Fibroblast of mammary gland (primary cell): ENCODE results near the gene MFN2.

ENCODE experiments used
- DNase-seq: peaks from one replicate; pipeline ENCODE4 v3.0.0-alpha.2; 2010; ENCODE audit warnings: low read depth
- H3K4me3 ChIP-seq: 2 replicates; pipeline ENCODE4 v1.5.1; 2011; ENCODE audit warnings: low read depth, mild to moderate bottlenecking, low read length, moderate library complexity; ENCODE audit not compliant: control insufficient read depth
- TF ChIP-seq, protein P1 (sequence below): conservative IDR thresholded peaks from 2 replicates; pipeline ENCODE4 v1.5.1; 2011; ENCODE audit warnings: low read depth, low read length, inconsistent platforms; ENCODE audit not compliant: control insufficient read depth, insufficient read depth

Gene MFN2

DNA sequence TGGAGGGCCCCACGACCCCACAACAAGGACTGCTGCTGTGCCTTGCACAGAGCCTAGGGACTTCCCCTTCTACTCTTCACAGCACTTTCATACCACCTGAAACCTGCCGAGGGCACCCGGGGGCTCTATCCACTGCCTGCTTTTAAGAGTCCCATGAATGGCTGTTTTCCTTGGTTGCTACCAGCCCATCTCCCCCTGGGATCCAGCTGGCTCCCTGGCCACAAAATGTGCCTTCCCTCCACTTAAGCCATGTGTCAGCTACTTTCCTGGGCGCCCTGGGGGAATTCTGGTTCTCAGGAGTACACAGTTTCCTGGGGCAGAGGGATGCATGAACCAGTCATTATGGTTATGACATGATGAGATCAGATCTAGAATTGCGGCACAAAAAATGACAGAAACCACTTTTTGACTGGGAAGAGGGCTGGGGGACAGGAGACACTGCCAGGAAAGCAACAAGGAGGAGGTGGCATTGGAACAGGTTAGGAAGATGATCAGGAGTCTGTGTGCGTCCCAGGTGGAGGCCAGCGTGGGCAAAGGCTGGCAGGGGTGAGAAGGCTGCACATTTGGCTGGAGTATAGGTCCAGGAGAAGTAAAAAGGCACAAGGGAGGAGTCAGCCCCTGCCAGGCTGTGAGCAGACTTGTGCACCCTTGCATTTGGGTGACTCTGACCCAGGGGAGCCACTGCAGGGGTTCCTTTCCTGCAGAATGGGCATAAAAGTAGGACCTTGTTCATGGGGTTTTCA is 79.6 kb downstream of the MFN2 start:
- DNase-seq = no peak
- no peak overlapping the region for H3K4me3 ChIP-seq
- TF ChIP-seq, protein P1, sequence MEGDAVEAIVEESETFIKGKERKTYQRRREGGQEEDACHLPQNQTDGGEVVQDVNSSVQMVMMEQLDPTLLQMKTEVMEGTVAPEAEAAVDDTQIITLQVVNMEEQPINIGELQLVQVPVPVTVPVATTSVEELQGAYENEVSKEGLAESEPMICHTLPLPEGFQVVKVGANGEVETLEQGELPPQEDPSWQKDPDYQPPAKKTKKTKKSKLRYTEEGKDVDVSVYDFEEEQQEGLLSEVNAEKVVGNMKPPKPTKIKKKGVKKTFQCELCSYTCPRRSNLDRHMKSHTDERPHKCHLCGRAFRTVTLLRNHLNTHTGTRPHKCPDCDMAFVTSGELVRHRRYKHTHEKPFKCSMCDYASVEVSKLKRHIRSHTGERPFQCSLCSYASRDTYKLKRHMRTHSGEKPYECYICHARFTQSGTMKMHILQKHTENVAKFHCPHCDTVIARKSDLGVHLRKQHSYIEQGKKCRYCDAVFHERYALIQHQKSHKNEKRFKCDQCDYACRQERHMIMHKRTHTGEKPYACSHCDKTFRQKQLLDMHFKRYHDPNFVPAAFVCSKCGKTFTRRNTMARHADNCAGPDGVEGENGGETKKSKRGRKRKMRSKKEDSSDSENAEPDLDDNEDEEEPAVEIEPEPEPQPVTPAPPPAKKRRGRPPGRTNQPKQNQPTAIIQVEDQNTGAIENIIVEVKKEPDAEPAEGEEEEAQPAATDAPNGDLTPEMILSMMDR = no peak

DNA sequence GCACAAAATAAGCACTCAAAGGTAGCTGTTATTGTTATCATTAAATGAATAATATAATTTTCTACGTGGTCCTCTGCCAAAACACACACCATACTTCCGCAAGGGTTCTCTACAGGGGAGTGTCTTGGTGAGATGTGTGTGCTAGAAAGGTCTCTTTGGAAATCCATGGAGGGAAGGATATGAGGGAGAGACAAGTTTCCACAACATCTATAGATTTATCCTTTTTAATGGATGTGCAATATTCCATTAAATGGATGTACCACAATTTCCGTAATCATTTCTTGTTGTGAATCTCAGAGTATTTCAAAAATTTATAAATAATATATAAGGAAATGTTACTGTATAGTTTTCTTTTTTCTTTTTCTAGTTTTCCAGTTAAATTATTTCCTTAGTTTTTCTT is 80.3 kb downstream of the MFN2 start:
- H3K4me3 ChIP-seq = no peak overlapping the region
- no peak for DNase-seq
- TF ChIP-seq, protein P1 = no peak
